HepG2 (cell line): Measurements from ENCODE around the gene PRSS33. TPM values are rescaled to one million over a fixed set of nuclear protein-coding genes. Genes with fewer than 3 reads are reported as not detected.

Source experiments
- ATAC-seq: fragments of 200-7000 bp; cut with Tn5 transposase; 3 replicates; pipeline ENCODE4 v1.9.1; 2020; ENCODE audit warnings: mild to moderate bottlenecking, moderate library complexity
- BruUV-seq: library from RNA; stranded (reverse); fragments of 400-500 nt; replicated peaks from 2 replicates; lab custom pipeline; 2021; lab: Mats Ljungman, UMichigan
- CTCF ChIA-PET: fragments of 300-600 bp; formaldehyde crosslinking; extraction: SDS; loops from one replicate; lab custom pipeline; 2021; ENCODE audit warnings: low total read pairs, inconsistent platforms, low intra/inter-chr PET ratio; lab: Yijun Ruan, JAX
- POLR2A ChIA-PET: fragments of 350-600 bp; sonication (Branson Sonifier 250); formaldehyde crosslinking; loops from one replicate; lab custom pipeline; 2020; ENCODE audit warnings: antibody characterized with exemption, inconsistent platforms; lab: Yijun Ruan, JAX
- DNase-seq: peaks from one replicate; pipeline ENCODE4 v3.0.0-alpha.2; 2015; ENCODE audit warnings: low spot score
- FAIRE-seq: peaks from 3 replicates; lab custom pipeline; 2011; peaks lifted over from hg19 to GRCh38; lab: Jason Lieb, UNC
- H2AFZ ChIP-seq: one replicate; pipeline ENCODE4 v1.6.1; 2011; ENCODE audit warnings: low read length, inconsistent platforms
- H3K27ac ChIP-seq: fragments of 300-600 bp; 3 replicates; pipeline ENCODE4 v1.8.0; 2011; ENCODE audit warnings: mixed run types, mild to moderate bottlenecking, mixed read lengths, low read length, inconsistent platforms; ENCODE audit not compliant: insufficient read depth; ENCODE audit errors: extremely low read length
- H3K27me3 ChIP-seq, 2 experiments: fragments of 200-600 bp in 1 of 2; 2 replicates in 1 of 2; 3 replicates in 1 of 2; pipeline versions ENCODE4 v1.6.0 to v1.8.0; 2011; ENCODE audit warnings: low read length in 2 of 2, mild to moderate bottlenecking in 2 of 2, moderate library complexity in 2 of 2, inconsistent platforms in 1 of 2; ENCODE audit not compliant: insufficient read depth in 2 of 2, control insufficient read depth in 1 of 2
- H3K36me3 ChIP-seq, 2 experiments: fragments of 200-600 bp in 1 of 2; replicated peaks in 1 of 2; 2 replicates in 1 of 2; 3 replicates in 1 of 2; pipeline versions ENCODE4 v1.5.1 to v1.8.0; 2011; ENCODE audit warnings: low read length in 2 of 2, inconsistent platforms in 1 of 2; ENCODE audit not compliant: insufficient read depth in 2 of 2, control insufficient read depth in 1 of 2
- H3K4me1 ChIP-seq: 2 replicates; pipeline ENCODE4 v1.5.1; 2012; ENCODE audit warnings: low read length, inconsistent platforms; ENCODE audit not compliant: insufficient read depth
- H3K4me2 ChIP-seq: 2 replicates; pipeline ENCODE4 v1.6.0; 2011; ENCODE audit warnings: low read depth, low read length, inconsistent platforms
- H3K4me3 ChIP-seq, 3 experiments: fragments of 200-600 bp in 1 of 3; sonication (generic), shearing (Covaris generic) in 1 of 3; replicated peaks in 1 of 3; 2 replicates each; pipeline ENCODE4 v1.5.1; 2011 to 2016; ENCODE audit warnings: low read length in 3 of 3, inconsistent platforms in 2 of 3, low read depth in 2 of 3, mild to moderate bottlenecking in 2 of 3, control low read depth in 1 of 3, mixed read lengths in 1 of 3; ENCODE audit not compliant: insufficient read depth in 1 of 3
- H3K79me2 ChIP-seq: one replicate; pipeline ENCODE4 v1.6.1; 2011; ENCODE audit warnings: low read length, inconsistent platforms; ENCODE audit not compliant: insufficient read depth
- H3K9ac ChIP-seq: 2 replicates; pipeline ENCODE4 v1.6.0; 2011; ENCODE audit warnings: mild to moderate bottlenecking, low read depth, low read length, inconsistent platforms; ENCODE audit not compliant: insufficient read depth
- H3K9me3 ChIP-seq: 2 replicates; pipeline ENCODE4 v1.5.1; 2012; ENCODE audit warnings: mild to moderate bottlenecking, low read length
- H4K20me1 ChIP-seq: 2 replicates; pipeline ENCODE4 v1.6.0; 2011; ENCODE audit warnings: inconsistent platforms, mild to moderate bottlenecking, low read length, moderate library complexity; ENCODE audit not compliant: insufficient read depth
- BORCS8-MEF2B ChIP-seq: sonication (generic); formaldehyde crosslinking; IDR thresholded peaks from 2 replicates; pipeline ENCODE4 v1.8.0; 2022; ENCODE audit warnings: mild to moderate bottlenecking, missing genetic modification reagents
- THAP8 ChIP-seq: sonication (generic); formaldehyde crosslinking; IDR thresholded peaks from 2 replicates; pipeline ENCODE4 v1.5.1; 2020; ENCODE audit warnings: missing genetic modification reagents, mild to moderate bottlenecking, borderline replicate concordance
- WGBS: methylation state at CpG from one replicate; pipeline ENCODE4 v1.1.6; 2017; ENCODE audit warnings: low lambda C conversion rate; 5-methylcytosine and 5-hydroxymethylcytosine counted together
- in situ Hi-C: cut with HindIII; loops from 2 replicates; pipeline ENCODE4 v1.10.0; 2017; ENCODE audit warnings: low pct_unique_long_range_greater_than_20kb; ENCODE audit not compliant: extremely low pct_ligation_motif_present
- intact Hi-C: fragments of 100-400 bp; cut with micrococcal nuclease; formaldehyde crosslinking; loops from one replicate; pipeline ENCODE4 v1.10.0; 2022; ENCODE audit not compliant: unreplicated experiment
- polyA plus RNA-seq, 8 experiments: library from polyadenylated mRNA; depleted of rRNA in 3 of 8; stranded (reverse) in 7 of 8; unstranded in 1 of 8; fragments of >200 nt; fragmentation: Illumina TruSeq in 4 of 8; extraction: Trizol in 4 of 8; gene quantifications; 2 replicates each; pipeline versions ENCODE4 v1.2.1 to v1.2.3, GENCODE V29; 2011 to 2016; ENCODE audit warnings: low read depth in 4 of 8, missing spikeins in 1 of 8, mixed read lengths in 1 of 8; ENCODE audit not compliant: insufficient read depth in 1 of 8
- total RNA-seq, 5 experiments: library from RNA; depleted of rRNA; stranded (reverse); fragments of >200 nt; fragmentation: Illumina TruSeq; extraction: Trizol; gene quantifications; 2 replicates each; pipeline ENCODE4 v1.2.3, GENCODE V29; 2016; ENCODE audit warnings: low read depth in 1 of 5
- TF ChIP-seq, protein P1 (sequence below): sonication (generic); formaldehyde crosslinking; IDR thresholded peaks from 2 replicates; pipeline ENCODE4 v1.4.0; 2020; ENCODE audit warnings: missing genetic modification reagents, borderline replicate concordance
- TF ChIP-seq, protein P2 (sequence below): sonication (generic); formaldehyde crosslinking; IDR thresholded peaks from 2 replicates; pipeline ENCODE4 v1.5.1; 2020; ENCODE audit warnings: mild to moderate bottlenecking, missing genetic modification reagents, moderate library complexity

PRSS33 gene
- total and polyA plus RNA-seq, 2 of the 13 experiments (the other 11 are each of a cell fraction or from before 2014, with no cell fraction given) = not detected

GRCh38 chr16:2826591-2827373 lies 39.4 kb upstream of the PRSS33 start:
- no peaks in the 10 kb centered on the region for H3K79me2 ChIP-seq
- CTCF ChIA-PET = no interaction called here
- H3K36me3 ChIP-seq = no peaks in the 10 kb centered on the region
- no peak for FAIRE-seq
- no peaks in the 10 kb centered on the region for H3K9me3 ChIP-seq
- no peak overlapping the region for H2AFZ ChIP-seq
- DNase-seq = no peak
- ATAC-seq = no peak; the same call in 2 of the 3 replicates
- H3K4me1 ChIP-seq = peaks cover 40% of the 10 kb centered on the region
- peaks cover 1 to 81% of the 10 kb centered on the region in 2 experiments for H3K27me3 ChIP-seq
- WGBS = 5% methylated on average over 10 of the region's 19 CpGs
- in situ Hi-C loops = loop anchor here (5.0 kb wide), 1 partner anchor 39 kb away; the partner anchor contains the start of gene PRSS33
- no peak overlapping the region for H3K4me3 ChIP-seq
- H4K20me1 ChIP-seq = no peaks in the 10 kb centered on the region
- intact Hi-C loops = no loop called here
- H3K9ac ChIP-seq = no peak overlapping the region
- TF ChIP-seq, protein P1, sequence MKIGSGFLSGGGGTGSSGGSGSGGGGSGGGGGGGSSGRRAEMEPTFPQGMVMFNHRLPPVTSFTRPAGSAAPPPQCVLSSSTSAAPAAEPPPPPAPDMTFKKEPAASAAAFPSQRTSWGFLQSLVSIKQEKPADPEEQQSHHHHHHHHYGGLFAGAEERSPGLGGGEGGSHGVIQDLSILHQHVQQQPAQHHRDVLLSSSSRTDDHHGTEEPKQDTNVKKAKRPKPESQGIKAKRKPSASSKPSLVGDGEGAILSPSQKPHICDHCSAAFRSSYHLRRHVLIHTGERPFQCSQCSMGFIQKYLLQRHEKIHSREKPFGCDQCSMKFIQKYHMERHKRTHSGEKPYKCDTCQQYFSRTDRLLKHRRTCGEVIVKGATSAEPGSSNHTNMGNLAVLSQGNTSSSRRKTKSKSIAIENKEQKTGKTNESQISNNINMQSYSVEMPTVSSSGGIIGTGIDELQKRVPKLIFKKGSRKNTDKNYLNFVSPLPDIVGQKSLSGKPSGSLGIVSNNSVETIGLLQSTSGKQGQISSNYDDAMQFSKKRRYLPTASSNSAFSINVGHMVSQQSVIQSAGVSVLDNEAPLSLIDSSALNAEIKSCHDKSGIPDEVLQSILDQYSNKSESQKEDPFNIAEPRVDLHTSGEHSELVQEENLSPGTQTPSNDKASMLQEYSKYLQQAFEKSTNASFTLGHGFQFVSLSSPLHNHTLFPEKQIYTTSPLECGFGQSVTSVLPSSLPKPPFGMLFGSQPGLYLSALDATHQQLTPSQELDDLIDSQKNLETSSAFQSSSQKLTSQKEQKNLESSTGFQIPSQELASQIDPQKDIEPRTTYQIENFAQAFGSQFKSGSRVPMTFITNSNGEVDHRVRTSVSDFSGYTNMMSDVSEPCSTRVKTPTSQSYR = peak; percentile 30; the same call in 1 of the 2 replicates
- TF ChIP-seq, protein P2, sequence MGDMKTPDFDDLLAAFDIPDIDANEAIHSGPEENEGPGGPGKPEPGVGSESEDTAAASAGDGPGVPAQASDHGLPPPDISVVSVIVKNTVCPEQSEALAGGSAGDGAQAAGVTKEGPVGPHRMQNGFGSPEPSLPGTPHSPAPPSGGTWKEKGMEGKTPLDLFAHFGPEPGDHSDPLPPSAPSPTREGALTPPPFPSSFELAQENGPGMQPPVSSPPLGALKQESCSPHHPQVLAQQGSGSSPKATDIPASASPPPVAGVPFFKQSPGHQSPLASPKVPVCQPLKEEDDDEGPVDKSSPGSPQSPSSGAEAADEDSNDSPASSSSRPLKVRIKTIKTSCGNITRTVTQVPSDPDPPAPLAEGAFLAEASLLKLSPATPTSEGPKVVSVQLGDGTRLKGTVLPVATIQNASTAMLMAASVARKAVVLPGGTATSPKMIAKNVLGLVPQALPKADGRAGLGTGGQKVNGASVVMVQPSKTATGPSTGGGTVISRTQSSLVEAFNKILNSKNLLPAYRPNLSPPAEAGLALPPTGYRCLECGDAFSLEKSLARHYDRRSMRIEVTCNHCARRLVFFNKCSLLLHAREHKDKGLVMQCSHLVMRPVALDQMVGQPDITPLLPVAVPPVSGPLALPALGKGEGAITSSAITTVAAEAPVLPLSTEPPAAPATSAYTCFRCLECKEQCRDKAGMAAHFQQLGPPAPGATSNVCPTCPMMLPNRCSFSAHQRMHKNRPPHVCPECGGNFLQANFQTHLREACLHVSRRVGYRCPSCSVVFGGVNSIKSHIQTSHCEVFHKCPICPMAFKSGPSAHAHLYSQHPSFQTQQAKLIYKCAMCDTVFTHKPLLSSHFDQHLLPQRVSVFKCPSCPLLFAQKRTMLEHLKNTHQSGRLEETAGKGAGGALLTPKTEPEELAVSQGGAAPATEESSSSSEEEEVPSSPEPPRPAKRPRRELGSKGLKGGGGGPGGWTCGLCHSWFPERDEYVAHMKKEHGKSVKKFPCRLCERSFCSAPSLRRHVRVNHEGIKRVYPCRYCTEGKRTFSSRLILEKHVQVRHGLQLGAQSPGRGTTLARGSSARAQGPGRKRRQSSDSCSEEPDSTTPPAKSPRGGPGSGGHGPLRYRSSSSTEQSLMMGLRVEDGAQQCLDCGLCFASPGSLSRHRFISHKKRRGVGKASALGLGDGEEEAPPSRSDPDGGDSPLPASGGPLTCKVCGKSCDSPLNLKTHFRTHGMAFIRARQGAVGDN (CRISPR knock-in tag) = peak; percentile 7; the same call in 1 of the 2 replicates
- TF ChIP-seq THAP8 (CRISPR knock-in tag) (no peak), BORCS8-MEF2B (CRISPR knock-in tag) (no peak)
- BruUV-seq = no TSS peak
- POLR2A ChIA-PET = interaction anchor here (0.6 kb wide), 1 partner anchor 23 kb away, joined by 3 read pairs; no protein-coding TSS in a partner anchor
- H3K27ac ChIP-seq = no peak overlapping the region
- no peak overlapping the region for H3K4me2 ChIP-seq
